IPS-11a (cell line): ENCODE measurements around the gene HMX1.

Experiments used
- H3K4me3 ChIP-seq: one replicate; pipeline ENCODE4 v1.5.1; 2013; ENCODE audit warnings: low read depth, low read length, control low read depth

Gene HMX1

GRCh38 chr4:8843597-8843996 lies 28.0 kb downstream of the HMX1 start:
- H3K4me3 ChIP-seq = no peak overlapping the region

GRCh38 chr4:8842614-8843013 lies 29.0 kb downstream of the HMX1 start:
- H3K4me3 ChIP-seq = no peak overlapping the region

GRCh38 chr4:8841678-8842268 lies 29.9 kb downstream of the HMX1 start:
- H3K4me3 ChIP-seq = no peak overlapping the region

- no peak overlapping the region for H3K4me3 ChIP-seq
Observed at GRCh38 chr4:8840816-8841455, 30.7 kb downstream of the HMX1 start.

GRCh38 chr4:8840006-8840793 lies 31.4 kb downstream of the HMX1 start:
- no peak overlapping the region for H3K4me3 ChIP-seq

GRCh38 chr4:8838961-8839431 lies 32.6 kb downstream of the HMX1 start:
- no peak overlapping the region for H3K4me3 ChIP-seq

- H3K4me3 ChIP-seq = no peak overlapping the region
Observed at GRCh38 chr4:8838296-8838960, 33.2 kb downstream of the HMX1 start.

GRCh38 chr4:8837181-8837841 lies 34.3 kb downstream of the HMX1 start:
- H3K4me3 ChIP-seq = no peak overlapping the region

GRCh38 chr4:8836664-8837171 lies 34.9 kb downstream of the HMX1 start:
- no peak overlapping the region for H3K4me3 ChIP-seq

- no peak overlapping the region for H3K4me3 ChIP-seq
Observed at GRCh38 chr4:8835521-8836365, 35.9 kb downstream of the HMX1 start.

- H3K4me3 ChIP-seq = no peak overlapping the region
Observed at GRCh38 chr4:8834681-8835220, 36.9 kb downstream of the HMX1 start.

GRCh38 chr4:8832113-8832915 lies 39.3 kb downstream of the HMX1 start:
- no peak overlapping the region for H3K4me3 ChIP-seq

GRCh38 chr4:8831221-8832112 lies 40.2 kb downstream of the HMX1 start:
- H3K4me3 ChIP-seq = no peak overlapping the region

GRCh38 chr4:8830611-8831200 lies 40.9 kb downstream of the HMX1 start:
- no peak overlapping the region for H3K4me3 ChIP-seq

GRCh38 chr4:8830056-8830455 lies 41.6 kb downstream of the HMX1 start:
- no peak overlapping the region for H3K4me3 ChIP-seq

- H3K4me3 ChIP-seq = no peak overlapping the region
Observed at GRCh38 chr4:8829584-8829983, 42.1 kb downstream of the HMX1 start.

GRCh38 chr4:8828869-8829268 lies 42.8 kb downstream of the HMX1 start:
- H3K4me3 ChIP-seq = no peak overlapping the region
